Rectal smooth muscle tissue (tissue), 1 donor: ENCODE results near the gene PANX2.

Experiments used
- H3K27ac ChIP-seq: one replicate; pipeline ENCODE4 v1.7.0; 2013; ENCODE audit warnings: low read depth, low read length, inconsistent platforms
- H3K27me3 ChIP-seq: one replicate; pipeline ENCODE4 v1.7.0; 2013; ENCODE audit warnings: low read length; ENCODE audit not compliant: control insufficient read depth, insufficient read depth
- H3K36me3 ChIP-seq: one replicate; pipeline ENCODE4 v1.7.0; 2013; ENCODE audit warnings: low read length; ENCODE audit not compliant: control insufficient read depth, insufficient read depth
- H3K4me1 ChIP-seq: one replicate; pipeline ENCODE4 v1.7.0; 2013; ENCODE audit warnings: low read length; ENCODE audit not compliant: control insufficient read depth, insufficient read depth
- H3K4me3 ChIP-seq: one replicate; pipeline ENCODE4 v1.7.0; 2013; ENCODE audit warnings: low read length
- H3K9ac ChIP-seq: one replicate; pipeline ENCODE4 v1.7.0; 2013; ENCODE audit warnings: low read length

The PANX2 gene

DNA sequence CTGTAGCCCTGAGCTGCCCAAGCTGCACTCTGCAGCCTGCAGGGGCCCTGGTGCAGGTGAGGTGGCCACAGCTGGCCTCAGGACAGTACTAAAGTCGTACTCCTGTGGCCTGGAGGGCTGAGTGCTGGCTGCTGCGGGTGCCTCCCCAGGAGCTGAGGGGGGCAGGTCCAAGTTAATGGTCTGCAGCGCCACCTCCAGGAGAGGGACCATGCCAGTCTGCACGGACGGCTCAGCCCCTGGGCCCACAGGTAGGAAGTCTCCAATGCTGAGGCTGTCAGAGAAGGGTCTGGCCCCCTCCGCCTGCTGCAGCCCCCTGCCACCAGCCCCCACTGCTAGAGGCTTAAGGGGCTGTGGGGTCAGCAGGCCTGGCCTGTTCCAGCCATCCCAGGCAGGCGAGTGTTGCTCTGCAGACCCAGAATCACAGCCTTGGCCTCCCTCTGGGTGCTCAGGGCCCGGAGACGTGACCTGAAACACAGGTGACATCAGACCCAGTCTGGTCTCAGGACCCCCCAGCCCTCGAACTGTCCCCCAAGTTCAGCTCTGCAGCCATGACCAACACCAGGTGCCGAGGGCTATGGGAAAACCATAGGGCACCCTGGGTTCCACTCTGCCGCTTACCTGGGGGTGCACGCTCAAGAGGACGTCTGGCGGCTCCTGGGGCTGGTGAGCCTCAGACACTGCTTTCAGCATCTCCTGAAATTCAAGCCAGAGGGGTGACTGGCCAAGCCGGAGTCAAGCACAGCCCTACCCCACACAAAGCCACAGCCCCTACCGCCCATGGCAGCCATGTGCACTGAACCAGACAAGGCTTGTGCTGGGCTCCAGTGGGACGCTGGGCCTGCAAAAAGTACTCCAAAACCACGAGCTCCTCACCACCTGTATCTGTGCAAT lies 51.1 kb downstream of the PANX2 start:
- Histone ChIP-seq H3K9ac (no peak overlapping the region), H3K36me3 (peaks cover 44% of the 10 kb centered on the region), H3K27me3 (no peaks in the 10 kb centered on the region), H3K4me3 (no peak overlapping the region), H3K4me1 (peaks cover 5% of the 10 kb centered on the region), H3K27ac (no peak overlapping the region)

DNA sequence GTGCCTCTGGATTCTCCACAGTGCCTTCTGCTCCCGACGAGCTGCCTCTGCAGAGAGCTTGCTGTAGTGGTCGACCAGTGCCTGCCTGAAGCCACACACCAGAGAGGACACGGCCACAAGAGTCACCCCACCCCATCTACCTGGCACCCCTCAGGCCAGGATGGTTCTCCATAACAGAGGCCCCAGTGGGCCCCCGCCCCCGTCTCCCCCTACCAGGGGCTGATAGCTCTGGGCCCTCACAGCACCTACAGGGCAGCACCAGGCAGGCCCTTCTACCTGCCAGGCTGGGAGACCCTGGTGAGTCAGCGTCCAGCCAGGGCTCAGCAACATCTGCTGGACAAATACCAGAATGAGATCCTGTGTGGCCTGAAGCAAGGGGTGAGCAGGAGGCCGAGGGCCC lies 52.0 kb downstream of the PANX2 start:
- H3K4me3 ChIP-seq, result no peak overlapping the region
- peaks cover 5% of the 10 kb centered on the region for H3K4me1 ChIP-seq
- H3K27ac ChIP-seq, result no peak overlapping the region
- no peak overlapping the region for H3K9ac ChIP-seq
- peaks cover 46% of the 10 kb centered on the region for H3K36me3 ChIP-seq
- H3K27me3 ChIP-seq, result no peaks in the 10 kb centered on the region

DNA sequence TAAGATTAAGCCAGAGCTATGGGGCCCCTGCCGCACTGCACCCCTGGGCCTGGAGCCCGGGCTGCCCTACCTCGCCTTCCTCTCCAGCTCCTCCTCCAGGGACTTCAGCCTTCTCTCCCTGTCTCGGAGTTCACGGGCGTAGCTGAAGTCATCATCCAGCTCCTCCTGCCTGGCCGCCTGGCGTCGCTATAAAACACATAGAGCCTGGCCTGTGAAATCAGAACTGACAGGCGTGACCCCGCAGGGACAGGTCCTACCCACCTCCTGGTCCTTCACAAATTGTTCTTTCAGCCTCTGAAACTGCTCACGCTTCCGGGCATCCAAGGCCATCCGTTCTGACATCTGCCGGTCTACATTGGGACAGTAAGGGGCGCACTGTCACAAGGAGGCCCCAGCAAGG lies 53.5 kb downstream of the PANX2 start:
- H3K27me3 ChIP-seq, result no peaks in the 10 kb centered on the region
- H3K4me3 ChIP-seq, result no peak overlapping the region
- no peak overlapping the region for H3K9ac ChIP-seq
- peaks cover 35% of the 10 kb centered on the region for H3K36me3 ChIP-seq
- H3K4me1 ChIP-seq, result peaks cover 5% of the 10 kb centered on the region
- H3K27ac ChIP-seq, result no peak overlapping the region

DNA sequence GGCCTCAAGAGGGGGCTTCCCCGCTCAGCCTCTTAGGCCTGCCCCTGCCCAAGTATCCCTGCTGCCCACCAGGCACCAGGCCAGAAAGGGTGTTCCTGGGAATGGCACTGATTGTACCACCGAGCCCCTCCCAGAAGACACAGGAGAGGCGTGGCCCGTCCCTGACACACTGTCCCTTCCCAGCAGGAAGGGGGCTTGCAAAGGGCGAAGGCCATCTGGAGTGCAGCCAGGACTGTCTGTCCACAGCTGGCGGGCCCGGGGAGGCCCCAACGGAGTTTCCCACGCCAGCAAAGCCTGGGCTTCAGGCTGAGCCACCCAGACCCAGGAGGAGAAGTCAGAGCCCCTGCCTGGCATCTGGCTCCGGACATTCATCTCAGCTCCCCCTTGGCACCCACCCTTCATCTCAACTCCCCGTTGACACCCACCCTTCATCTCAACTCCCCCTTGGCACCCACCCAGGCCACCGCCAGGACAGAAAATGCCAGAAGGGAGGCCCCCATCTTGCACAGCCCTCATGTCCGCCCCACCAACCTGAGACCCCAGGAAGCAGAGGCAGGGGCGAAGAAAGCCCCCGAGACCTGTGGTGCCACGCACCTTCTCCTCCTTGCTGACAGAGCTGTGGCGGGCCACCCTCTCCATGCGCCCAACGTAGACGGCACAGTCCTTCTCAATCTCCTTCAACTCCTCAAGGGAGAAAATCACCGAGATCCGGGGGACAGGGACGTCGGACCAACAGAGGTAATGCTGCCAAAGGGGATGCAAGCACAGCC lies 54.9 kb downstream of the PANX2 start:
- H3K4me1 ChIP-seq, result no peaks in the 10 kb centered on the region
- no peak overlapping the region for H3K4me3 ChIP-seq
- H3K9ac ChIP-seq, result no peak overlapping the region
- H3K27me3 ChIP-seq, result no peaks in the 10 kb centered on the region
- H3K36me3 ChIP-seq, result peaks cover 32% of the 10 kb centered on the region
- H3K27ac ChIP-seq, result no peak overlapping the region

DNA sequence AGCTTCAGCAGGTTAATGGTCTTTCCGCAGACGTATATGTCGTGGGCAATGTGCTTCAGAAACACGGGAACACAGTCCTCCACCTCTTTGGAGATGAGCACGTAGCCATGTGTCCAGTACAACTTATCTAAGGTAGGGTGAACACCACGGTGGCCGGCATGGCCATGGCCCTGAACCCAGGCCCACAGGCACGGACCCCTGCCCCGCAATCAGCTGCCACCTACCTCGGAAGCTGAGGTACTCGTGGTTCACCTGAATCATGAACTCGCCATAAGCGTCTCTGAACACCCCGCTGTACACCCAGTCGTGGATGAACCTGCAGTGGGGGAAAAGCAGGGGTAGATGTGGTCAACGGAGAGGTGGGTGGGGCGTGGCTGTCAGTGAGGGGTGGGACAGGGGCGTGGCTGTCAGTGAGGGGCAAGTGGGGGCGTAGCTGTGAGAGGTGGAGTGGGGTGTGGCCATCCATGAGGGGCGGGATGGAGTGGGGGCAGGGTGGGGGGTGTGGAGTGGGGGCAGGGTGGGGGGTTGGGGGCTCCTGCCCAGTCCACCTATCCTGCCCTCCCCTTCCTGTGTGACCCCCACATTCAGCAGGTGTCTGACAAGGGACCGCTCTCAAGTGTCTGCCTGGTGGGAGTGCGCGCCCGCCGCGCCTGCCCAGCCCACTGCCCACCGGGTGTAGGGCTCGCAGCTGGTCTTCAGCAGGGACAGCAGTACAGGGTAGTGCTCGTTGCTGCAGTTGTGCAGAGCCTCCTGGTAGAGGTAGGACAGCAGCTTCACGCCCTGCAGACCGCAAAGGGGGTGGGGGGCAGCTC lies 55.7 kb downstream of the PANX2 start:
- H3K9ac ChIP-seq, result no peak overlapping the region
- H3K36me3 ChIP-seq, result peaks cover 23% of the 10 kb centered on the region
- no peak overlapping the region for H3K27ac ChIP-seq
- H3K4me3 ChIP-seq, result no peak overlapping the region
- H3K4me1 ChIP-seq, result no peaks in the 10 kb centered on the region
- H3K27me3 ChIP-seq, result no peaks in the 10 kb centered on the region

- Histone ChIP-seq H3K36me3 (peaks cover 22% of the 10 kb centered on the region), H3K4me3 (no peak overlapping the region), H3K4me1 (no peaks in the 10 kb centered on the region), H3K27me3 (no peaks in the 10 kb centered on the region), H3K9ac (no peak overlapping the region), H3K27ac (no peak overlapping the region)
These were observed 56.3 kb downstream of the PANX2 start for GRCh38 chr22:50226875-50227165.

- peaks cover 17% of the 10 kb centered on the region for H3K36me3 ChIP-seq
- no peak overlapping the region for H3K27ac ChIP-seq
- H3K4me3 ChIP-seq, result no peak overlapping the region
- H3K9ac ChIP-seq, result no peak overlapping the region
- no peaks in the 10 kb centered on the region for H3K4me1 ChIP-seq
- no peaks in the 10 kb centered on the region for H3K27me3 ChIP-seq
These were observed 57.2 kb downstream of the PANX2 start for GRCh38 chr22:50227579-50228215.

GRCh38 chr22:50228366-50228765 lies 57.8 kb downstream of the PANX2 start:
- H3K4me1 ChIP-seq, result no peaks in the 10 kb centered on the region
- H3K36me3 ChIP-seq, result peaks cover 20% of the 10 kb centered on the region
- no peaks in the 10 kb centered on the region for H3K27me3 ChIP-seq
- H3K27ac ChIP-seq, result no peak overlapping the region
- H3K9ac ChIP-seq, result no peak overlapping the region
- H3K4me3 ChIP-seq, result no peak overlapping the region

DNA sequence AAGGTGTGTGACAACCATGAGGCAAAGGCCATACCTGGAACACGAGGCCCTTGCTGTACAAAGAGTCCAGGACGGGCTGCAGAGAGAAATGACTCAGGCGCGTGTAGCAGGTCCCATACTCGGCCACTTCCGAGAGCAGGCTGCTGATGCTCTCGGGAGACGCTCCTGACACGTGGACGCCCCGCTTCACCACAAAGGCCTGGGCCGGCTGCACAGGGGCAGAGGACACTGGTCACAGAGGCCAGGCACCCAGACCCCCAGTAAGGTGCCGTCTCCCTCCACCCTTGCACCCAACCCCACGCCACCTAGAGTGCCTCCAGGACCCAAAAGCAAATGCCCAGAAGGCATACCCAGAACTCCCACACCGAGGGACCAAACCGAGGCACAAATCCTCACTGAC lies 58.8 kb downstream of the PANX2 start:
- Histone ChIP-seq H3K4me1 (no peaks in the 10 kb centered on the region), H3K27ac (no peak overlapping the region), H3K4me3 (no peak overlapping the region), H3K9ac (no peak overlapping the region), H3K36me3 (peaks cover 18% of the 10 kb centered on the region), H3K27me3 (no peaks in the 10 kb centered on the region)
